Epithelial cell of esophagus (primary cell): ENCODE results near the gene TENT5C.

Source experiments
- DNase-seq: peaks from one replicate; pipeline ENCODE4 v3.0.0; 2010; ENCODE audit warnings: low read depth
- H3K4me3 ChIP-seq: 2 replicates; pipeline ENCODE4 v1.5.1; 2011; ENCODE audit warnings: mild to moderate bottlenecking, low read length, control low read depth
- TF ChIP-seq, protein P1 (sequence below): IDR thresholded peaks from 2 replicates; pipeline ENCODE4 v1.5.1; 2011; ENCODE audit warnings: low read depth, mild to moderate bottlenecking, low read length, control low read depth, inconsistent platforms; ENCODE audit not compliant: insufficient read depth; ENCODE audit errors: missing control alignments

The TENT5C gene

DNA sequence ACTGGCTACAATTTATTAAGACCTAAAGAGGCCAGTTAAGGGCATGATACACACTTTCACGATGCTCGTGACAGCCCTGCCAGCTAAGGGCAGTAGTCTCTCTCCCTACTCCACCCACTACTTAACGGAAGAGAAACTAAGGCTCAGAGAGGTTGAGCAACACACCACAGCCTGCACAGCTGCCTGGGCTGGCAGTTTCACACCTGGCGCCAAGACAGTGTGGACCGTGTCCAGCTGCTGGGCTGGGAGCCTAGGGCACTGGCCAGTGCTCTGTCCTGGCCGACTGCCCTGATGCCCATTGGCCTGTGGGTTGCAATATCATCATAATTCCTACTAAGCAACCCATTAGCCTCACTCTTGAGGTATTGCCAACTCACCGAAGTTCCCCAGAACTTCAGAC lies 27.6 kb downstream of the TENT5C start:
- TF ChIP-seq, protein P1, sequence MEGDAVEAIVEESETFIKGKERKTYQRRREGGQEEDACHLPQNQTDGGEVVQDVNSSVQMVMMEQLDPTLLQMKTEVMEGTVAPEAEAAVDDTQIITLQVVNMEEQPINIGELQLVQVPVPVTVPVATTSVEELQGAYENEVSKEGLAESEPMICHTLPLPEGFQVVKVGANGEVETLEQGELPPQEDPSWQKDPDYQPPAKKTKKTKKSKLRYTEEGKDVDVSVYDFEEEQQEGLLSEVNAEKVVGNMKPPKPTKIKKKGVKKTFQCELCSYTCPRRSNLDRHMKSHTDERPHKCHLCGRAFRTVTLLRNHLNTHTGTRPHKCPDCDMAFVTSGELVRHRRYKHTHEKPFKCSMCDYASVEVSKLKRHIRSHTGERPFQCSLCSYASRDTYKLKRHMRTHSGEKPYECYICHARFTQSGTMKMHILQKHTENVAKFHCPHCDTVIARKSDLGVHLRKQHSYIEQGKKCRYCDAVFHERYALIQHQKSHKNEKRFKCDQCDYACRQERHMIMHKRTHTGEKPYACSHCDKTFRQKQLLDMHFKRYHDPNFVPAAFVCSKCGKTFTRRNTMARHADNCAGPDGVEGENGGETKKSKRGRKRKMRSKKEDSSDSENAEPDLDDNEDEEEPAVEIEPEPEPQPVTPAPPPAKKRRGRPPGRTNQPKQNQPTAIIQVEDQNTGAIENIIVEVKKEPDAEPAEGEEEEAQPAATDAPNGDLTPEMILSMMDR = no peak
- no peak overlapping the region for H3K4me3 ChIP-seq
- no peak for DNase-seq

DNA sequence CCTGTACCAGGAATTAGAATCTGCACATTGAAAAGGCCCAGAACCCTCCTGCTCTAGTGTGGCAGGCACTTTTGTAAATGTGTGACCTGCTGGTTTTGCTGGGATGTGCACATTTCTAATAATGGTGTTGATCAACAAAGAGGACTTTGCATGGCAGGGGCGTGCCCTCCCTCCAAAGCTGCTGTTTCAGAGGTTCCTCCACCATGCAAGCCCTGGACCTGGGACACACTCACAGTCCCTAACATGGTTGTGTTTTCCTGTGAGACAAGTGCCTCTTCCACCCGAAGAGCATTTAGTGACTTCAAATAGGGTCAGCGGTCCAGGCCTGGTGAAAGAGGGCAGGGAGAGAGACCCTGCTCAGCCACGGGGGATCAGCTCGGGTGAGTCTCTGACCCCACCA lies 28.1 kb downstream of the TENT5C start:
- DNase-seq = no peak
- TF ChIP-seq, protein P1 = no peak
- H3K4me3 ChIP-seq = no peak overlapping the region

DNA sequence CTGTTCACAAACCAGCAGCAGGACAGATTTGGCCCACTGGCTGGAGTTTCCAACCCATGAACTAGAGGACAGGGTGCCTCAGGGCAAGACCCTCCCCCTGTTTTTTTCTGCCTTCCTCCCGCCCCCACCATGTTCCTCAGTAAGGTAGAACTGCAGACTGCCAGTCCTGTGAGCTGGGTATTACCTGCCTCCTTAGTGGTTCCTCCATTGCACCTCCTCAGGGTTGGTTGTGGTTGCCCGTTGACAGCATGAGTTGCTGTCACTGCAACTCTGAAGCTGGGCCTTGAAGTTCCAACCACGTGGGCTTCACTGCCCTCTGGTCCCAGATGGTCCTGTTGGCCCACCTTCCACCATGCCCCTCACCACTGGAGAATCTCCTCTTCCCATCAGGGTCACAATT lies 28.8 kb downstream of the TENT5C start:
- TF ChIP-seq, protein P1 = no peak
- no peak overlapping the region for H3K4me3 ChIP-seq
- no peak for DNase-seq

DNA sequence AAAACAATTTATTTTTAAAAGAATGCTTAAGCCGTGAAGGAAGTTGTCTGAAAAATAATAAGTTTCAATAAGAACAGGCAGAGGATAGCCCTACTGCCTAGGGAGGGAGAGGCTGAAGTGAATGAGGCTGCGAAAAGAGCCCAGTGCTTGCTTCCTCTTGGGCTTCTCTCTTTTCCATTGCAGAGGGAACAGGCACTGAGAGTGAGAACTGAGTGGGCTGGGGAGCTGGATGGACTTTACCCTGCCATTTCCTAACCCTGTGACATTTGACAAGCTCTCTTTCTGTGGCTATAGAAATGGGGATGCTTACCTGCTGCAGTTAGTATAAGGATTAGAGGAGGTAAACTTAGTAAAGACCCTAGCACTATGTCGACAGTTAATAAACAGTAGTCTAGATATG lies 30.0 kb downstream of the TENT5C start:
- TF ChIP-seq, protein P1 = no peak
- DNase-seq = no peak
- no peak overlapping the region for H3K4me3 ChIP-seq

DNA sequence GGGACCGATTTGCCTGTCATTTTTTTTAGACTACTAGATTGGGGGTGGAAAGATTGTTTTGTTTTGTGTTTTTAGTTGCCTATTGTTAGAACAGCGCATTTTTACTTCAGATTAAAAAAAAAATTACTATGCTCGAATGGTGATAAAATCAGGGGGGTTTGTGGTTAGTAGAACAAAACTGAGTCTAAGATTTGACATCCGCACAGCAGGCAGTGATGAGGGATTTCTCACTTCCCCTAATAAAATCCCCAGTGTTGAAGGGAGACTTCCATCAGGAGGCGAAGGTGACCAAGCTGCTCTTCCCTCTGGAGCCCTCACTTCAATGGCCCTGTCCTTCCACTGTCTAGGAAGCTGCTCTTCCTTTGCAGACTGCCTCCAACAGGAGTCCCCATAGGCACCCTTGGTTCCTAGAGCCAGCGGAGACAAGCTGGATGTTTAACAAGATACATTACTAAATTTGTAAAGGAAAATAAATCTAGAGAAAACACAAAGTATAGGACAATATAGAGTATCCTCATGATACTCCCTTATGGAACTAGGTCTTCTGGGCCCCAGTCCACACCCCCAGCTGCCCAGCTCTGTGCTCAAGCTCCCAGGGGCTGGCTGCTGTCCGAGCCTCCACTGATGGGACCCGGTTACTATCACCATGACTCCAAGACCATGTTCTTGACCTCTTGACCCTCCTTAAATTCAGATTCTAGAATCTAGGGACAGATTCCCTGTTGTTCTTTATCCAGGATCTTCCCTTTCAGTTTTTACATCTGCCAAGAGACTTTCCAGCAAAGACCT lies 31.0 kb downstream of the TENT5C start:
- DNase-seq = no peak
- TF ChIP-seq, protein P1 = no peak
- no peak overlapping the region for H3K4me3 ChIP-seq

DNA sequence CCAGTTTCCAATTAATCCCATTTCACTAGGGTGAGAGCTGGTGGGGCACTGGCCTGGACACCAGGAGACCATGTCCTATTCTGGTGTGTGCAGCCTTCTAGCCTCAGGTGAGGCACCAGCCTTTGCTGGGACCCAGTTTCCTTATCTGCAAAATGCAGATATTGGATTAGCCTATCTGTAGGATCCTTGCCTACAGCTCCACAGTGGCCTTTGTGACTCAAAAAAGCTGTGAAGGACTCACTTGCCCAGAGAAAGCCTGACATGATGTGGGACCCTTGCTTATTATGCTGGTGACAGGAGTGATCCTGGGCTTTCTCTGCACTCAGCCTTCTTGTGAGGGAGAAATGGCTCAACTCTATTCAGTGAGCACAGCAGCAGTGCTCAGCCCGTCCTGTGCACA lies 32.3 kb downstream of the TENT5C start:
- TF ChIP-seq, protein P1 = no peak
- DNase-seq = no peak
- no peak overlapping the region for H3K4me3 ChIP-seq

DNA sequence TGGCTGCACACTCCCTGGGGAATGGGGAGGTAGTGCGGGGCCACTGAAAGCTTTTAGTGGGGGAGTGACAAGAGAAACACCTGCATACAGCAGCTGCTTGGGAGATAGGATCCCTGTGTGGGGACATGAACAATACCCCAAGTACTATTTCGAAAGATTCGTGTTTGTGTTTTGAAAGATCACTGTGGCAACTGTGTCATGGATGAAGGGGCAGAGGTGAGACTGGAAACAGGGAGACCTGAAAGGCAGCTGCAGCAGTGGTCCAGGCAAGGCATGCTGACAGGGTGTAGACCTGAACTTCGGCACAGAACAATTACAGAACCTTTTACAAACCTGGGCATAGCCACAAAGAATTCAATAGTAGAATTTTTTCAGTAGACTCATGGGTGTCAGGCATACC lies 32.9 kb downstream of the TENT5C start:
- TF ChIP-seq, protein P1 = no peak
- H3K4me3 ChIP-seq = no peak overlapping the region
- no peak for DNase-seq
